Hepatocyte (in vitro differentiated cells): ENCODE data around the gene STMP1.

Experiments
- EZH2phosphoT487 ChIP-seq: fragments of 200-600 bp; sonication (generic); IDR thresholded peaks from one replicate; pipeline ENCODE4 v1.6.1; 2018; ENCODE audit warnings: antibody characterized with exemption, mild to moderate bottlenecking, low read depth, moderate library complexity; ENCODE audit not compliant: unreplicated experiment, severe bottlenecking
- TF ChIP-seq, protein P1 (sequence below): fragments of 200-600 bp; sonication (generic); IDR thresholded peaks from 2 replicates; pipeline ENCODE4 v1.5.1; 2016; ENCODE audit warnings: antibody characterized with exemption, mild to moderate bottlenecking; ENCODE audit not compliant: poor library complexity

DNA sequence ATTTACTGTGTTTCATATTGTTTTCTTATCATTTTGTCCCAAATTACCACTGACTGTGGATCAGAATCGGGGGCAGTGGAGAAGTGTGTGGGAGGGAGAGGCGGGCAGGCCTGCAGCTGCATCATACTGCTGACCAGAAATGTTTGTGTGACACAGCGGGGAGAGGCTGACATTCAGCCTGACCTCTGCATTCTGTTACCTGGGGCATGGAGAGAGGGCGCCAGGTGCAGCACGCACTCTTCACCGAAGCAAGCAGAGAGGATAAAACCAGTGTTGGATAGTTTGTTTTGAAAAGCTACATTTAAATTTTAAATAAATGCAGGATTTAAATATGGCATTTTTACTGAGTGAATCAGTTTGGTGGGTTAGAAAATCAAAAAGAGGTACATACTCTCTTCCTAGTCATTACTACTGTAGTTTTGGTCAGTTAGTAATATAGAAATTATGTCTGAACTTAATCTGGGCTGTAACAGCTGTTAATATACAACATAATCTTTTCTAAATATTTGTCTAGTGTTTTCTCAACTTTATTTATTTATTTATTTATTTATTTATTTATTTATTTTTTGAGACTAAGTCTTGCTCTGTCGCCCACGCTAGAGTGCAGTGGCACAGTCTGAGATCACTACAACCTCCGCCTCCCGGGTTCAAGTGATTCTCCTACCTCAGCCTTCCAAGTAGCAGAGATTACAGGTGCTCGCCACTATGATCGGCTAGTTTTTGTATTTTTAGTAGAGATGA is 8.8 kb upstream of the STMP1 start:
- TF ChIP-seq, protein P1, sequence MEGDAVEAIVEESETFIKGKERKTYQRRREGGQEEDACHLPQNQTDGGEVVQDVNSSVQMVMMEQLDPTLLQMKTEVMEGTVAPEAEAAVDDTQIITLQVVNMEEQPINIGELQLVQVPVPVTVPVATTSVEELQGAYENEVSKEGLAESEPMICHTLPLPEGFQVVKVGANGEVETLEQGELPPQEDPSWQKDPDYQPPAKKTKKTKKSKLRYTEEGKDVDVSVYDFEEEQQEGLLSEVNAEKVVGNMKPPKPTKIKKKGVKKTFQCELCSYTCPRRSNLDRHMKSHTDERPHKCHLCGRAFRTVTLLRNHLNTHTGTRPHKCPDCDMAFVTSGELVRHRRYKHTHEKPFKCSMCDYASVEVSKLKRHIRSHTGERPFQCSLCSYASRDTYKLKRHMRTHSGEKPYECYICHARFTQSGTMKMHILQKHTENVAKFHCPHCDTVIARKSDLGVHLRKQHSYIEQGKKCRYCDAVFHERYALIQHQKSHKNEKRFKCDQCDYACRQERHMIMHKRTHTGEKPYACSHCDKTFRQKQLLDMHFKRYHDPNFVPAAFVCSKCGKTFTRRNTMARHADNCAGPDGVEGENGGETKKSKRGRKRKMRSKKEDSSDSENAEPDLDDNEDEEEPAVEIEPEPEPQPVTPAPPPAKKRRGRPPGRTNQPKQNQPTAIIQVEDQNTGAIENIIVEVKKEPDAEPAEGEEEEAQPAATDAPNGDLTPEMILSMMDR = no peak
- no peak for TF ChIP-seq EZH2phosphoT487
